Bronchial epithelial cell (primary cell): ENCODE data around the gene PRPF40A. TPM values are rescaled to one million over a fixed set of nuclear protein-coding genes. Genes with fewer than 3 reads are reported as not detected.
A peak's percentile ranks its signal among the peaks of the same experiment; 100 is the strongest.

Experiments used
- DNase-seq: peaks from one replicate; pipeline ENCODE4 v3.0.0-alpha.2; 2010; ENCODE audit warnings: low read depth
- FAIRE-seq: peaks from 2 replicates; lab custom pipeline; 2011; peaks lifted over from hg19 to GRCh38; lab: Jason Lieb, UNC
- H3K27me3 ChIP-seq: 2 replicates; pipeline ENCODE4 v1.5.1; 2011; ENCODE audit warnings: low read length; ENCODE audit not compliant: control insufficient read depth, insufficient read depth
- H3K36me3 ChIP-seq: 2 replicates; pipeline ENCODE4 v1.5.1; 2011; ENCODE audit warnings: low read length; ENCODE audit not compliant: control insufficient read depth, insufficient read depth
- H3K4me3 ChIP-seq: 2 replicates; pipeline ENCODE4 v1.5.1; 2011; ENCODE audit warnings: mild to moderate bottlenecking, low read depth, low read length, control low read depth
- CTCF ChIP-seq: IDR thresholded peaks from 2 replicates; pipeline ENCODE4 v1.5.1; 2011; ENCODE audit warnings: mild to moderate bottlenecking, moderate library complexity, low read length, control low read depth, inconsistent platforms; ENCODE audit not compliant: insufficient read depth, severe bottlenecking
- total RNA-seq: library from RNA; depleted of rRNA; stranded (reverse); fragments of >200 nt; gene quantifications from 2 replicates; pipeline ENCODE4 v1.2.1, GENCODE V29; 2014

Gene PRPF40A
- total RNA-seq, 1 donor from 2014 or later = 107 TPM

GRCh38 chr2:152647552-152647951 is 69.7 kb downstream of the PRPF40A start:
- no peak for FAIRE-seq
- Histone ChIP-seq H3K27me3 (no peaks in the 10 kb centered on the region), H3K4me3 (no peak overlapping the region), H3K36me3 (peaks cover under 1% of the 10 kb centered on the region)
- no peak for TF ChIP-seq CTCF
- peak; percentile 13 for DNase-seq

- peak; percentile 92 for DNase-seq
- no peaks in the 10 kb centered on the region for H3K27me3 ChIP-seq
- no peak for FAIRE-seq
- TF ChIP-seq CTCF = no peak
- H3K4me3 ChIP-seq = no peak overlapping the region
- peaks cover 3% of the 10 kb centered on the region for H3K36me3 ChIP-seq
These were observed 70.5 kb downstream of the PRPF40A start for GRCh38 chr2:152646775-152647174.

DNA sequence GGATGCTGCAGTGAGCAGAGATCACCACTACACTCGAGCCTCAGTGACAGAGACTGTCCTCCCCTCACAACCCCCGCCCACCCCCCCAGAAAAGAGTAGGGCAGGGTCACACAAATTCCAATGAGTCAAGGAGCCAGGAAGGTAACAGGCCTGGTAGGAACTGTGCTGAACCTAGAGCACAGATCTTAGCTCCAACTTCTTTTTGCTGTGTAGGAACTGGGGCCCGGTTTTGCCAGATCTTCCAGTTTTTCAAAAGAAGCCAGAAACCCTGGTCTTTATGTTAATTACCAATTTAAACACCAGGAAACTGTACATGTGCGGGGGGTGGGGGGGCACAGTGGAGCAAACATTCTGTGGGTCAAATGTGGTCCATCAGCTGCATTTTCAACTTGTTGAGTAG is 71.0 kb downstream of the PRPF40A start:
- TF ChIP-seq CTCF = no peak
- Histone ChIP-seq H3K36me3 (peaks cover 3% of the 10 kb centered on the region), H3K4me3 (no peak overlapping the region), H3K27me3 (no peaks in the 10 kb centered on the region)
- FAIRE-seq (no peak), DNase-seq (no peak)

DNA sequence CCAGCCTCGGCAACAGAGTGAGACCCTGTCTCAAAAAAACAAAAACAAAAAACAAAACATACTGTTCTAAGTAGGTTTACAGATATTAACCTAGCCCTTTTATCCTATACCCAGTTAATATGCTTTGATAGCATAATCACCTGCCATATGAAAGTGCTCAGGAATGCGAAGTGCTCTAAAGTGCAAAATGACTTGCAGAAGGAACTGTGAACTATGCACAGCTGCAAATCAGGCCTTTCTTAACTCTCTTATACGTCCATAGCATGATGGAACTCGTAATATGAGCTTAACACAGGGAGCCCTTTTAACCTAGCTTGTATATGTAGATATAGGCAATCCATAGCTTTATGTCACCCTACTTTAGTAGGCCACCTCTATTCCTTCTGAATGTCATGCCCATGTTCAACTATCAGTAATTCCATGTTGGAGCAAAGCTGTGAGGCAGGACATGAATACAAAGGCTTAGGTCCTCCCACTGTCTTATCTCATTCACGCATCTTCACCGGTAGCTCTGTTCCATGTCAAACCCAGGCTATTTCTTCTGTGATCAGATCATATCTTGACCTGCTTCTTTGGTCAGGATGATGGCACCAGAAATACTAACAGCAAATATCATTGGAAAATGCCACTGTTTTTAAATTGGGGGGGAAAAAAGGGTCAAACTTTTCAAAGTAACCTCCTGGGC is 72.9 kb downstream of the PRPF40A start:
- Histone ChIP-seq H3K27me3 (no peaks in the 10 kb centered on the region), H3K36me3 (peaks cover 12% of the 10 kb centered on the region), H3K4me3 (no peak overlapping the region)
- DNase-seq (no peak), FAIRE-seq (no peak)
- TF ChIP-seq CTCF = no peak

- no peak for FAIRE-seq
- peaks cover 17% of the 10 kb centered on the region for H3K36me3 ChIP-seq
- no peak for TF ChIP-seq CTCF
- H3K4me3 ChIP-seq = no peak overlapping the region
- no peak for DNase-seq
- no peaks in the 10 kb centered on the region for H3K27me3 ChIP-seq
These were observed 78.7 kb downstream of the PRPF40A start for GRCh38 chr2:152638590-152638989.

DNA sequence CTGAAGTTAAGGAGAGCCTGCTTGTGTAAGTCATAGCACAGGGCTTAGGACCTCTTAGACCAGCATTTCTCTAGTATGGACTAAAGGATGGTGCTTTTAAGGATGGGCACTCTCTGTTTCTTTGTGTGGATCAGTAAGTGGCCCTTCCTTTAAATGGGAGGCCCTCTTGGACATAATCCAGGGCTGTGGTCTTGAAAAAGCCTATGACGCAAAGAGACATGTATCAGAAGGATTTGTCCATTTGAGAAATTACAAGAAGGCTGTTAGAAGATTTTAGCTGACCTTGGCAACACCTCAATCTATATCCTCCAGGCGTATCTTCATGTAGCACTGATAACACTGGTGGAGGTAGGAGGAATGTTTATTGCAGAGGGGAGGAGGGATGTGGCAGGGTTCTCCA is 79.2 kb downstream of the PRPF40A start:
- Histone ChIP-seq H3K27me3 (no peaks in the 10 kb centered on the region), H3K4me3 (no peak overlapping the region), H3K36me3 (peaks cover 17% of the 10 kb centered on the region)
- no peak for DNase-seq
- FAIRE-seq = no peak
- TF ChIP-seq CTCF = no peak
